ENCODE measurements around the gene YTHDC2.

Gene YTHDC2

GRCh38 chr5:113513384-113514288, at the start of gene YTHDC2:
TSS of gene YTHDC2 (plus strand) at chr5:113513694. CDS start at chr5:113513896, 202 bp downstream.
- peak; percentile 94 for DNase-seq

GRCh38 chr5:113474100-113474728, 39.3 kb upstream of the YTHDC2 start:
- DNase-seq: no peak

- no peak for DNase-seq
Observed at GRCh38 chr5:113478691-113479090, 34.8 kb upstream of the YTHDC2 start.

- DNase-seq: no peak
Observed at GRCh38 chr5:113480243-113480642, 33.3 kb upstream of the YTHDC2 start.

- no peak for DNase-seq
Observed at GRCh38 chr5:113487416-113487780, 26.1 kb upstream of the YTHDC2 start.

GRCh38 chr5:113487781-113488644, 25.5 kb upstream of the YTHDC2 start, which contains the start of gene MCC:
TSS of gene MCC (minus strand) at chr5:113488453.
- peak; percentile 90 for DNase-seq

- DNase-seq: no peak
Observed at GRCh38 chr5:113488645-113489184, 24.8 kb upstream of the YTHDC2 start.

- DNase-seq: peak; percentile 62
Observed at GRCh38 chr5:113489299-113489698, 24.2 kb upstream of the YTHDC2 start.

- DNase-seq: no peak
Observed at GRCh38 chr5:113490317-113490716, 23.2 kb upstream of the YTHDC2 start.

- DNase-seq: no peak
Observed at GRCh38 chr5:113491022-113491421, 22.5 kb upstream of the YTHDC2 start.

GRCh38 chr5:113493446-113493845, 20.0 kb upstream of the YTHDC2 start:
- DNase-seq: no peak

GRCh38 chr5:113495422-113495841, 18.1 kb upstream of the YTHDC2 start:
- DNase-seq: no peak

GRCh38 chr5:113502073-113502472, 11.4 kb upstream of the YTHDC2 start:
- DNase-seq: no peak

- DNase-seq: no peak
Observed at GRCh38 chr5:113503146-113503545, 10.3 kb upstream of the YTHDC2 start.

- DNase-seq: no peak
Observed at GRCh38 chr5:113505181-113505580, 8.3 kb upstream of the YTHDC2 start.

- DNase-seq: no peak
Observed at GRCh38 chr5:113507601-113508000, 5.9 kb upstream of the YTHDC2 start.

GRCh38 chr5:113508756-113509155, 4.7 kb upstream of the YTHDC2 start:
- DNase-seq: no peak

- DNase-seq: no peak
Observed at GRCh38 chr5:113510836-113511451, 2.5 kb upstream of the YTHDC2 start.

- no peak for DNase-seq
Observed at GRCh38 chr5:113512341-113512740, 1.2 kb upstream of the YTHDC2 start.

- DNase-seq: no peak
Observed at GRCh38 chr5:113514289-113514635, 768 bp downstream of the YTHDC2 start.

- no peak for DNase-seq
Observed at GRCh38 chr5:113518884-113519283, 5.4 kb downstream of the YTHDC2 start.

GRCh38 chr5:113519412-113519811, 5.9 kb downstream of the YTHDC2 start:
- no peak for DNase-seq

GRCh38 chr5:113520429-113520828, 6.9 kb downstream of the YTHDC2 start:
- DNase-seq: no peak

Data from femur (tissue), 1 donor.